HepG2 (cell line): ENCODE measurements around the gene MACROD2.

Experiments
- CHD2 ChIP-seq: IDR thresholded peaks from 2 replicates; pipeline ENCODE4 v1.6.1; 2011; ENCODE audit warnings: low read depth, low read length, improper control_type of control experiment
- JUN ChIP-seq: sonication (generic); formaldehyde crosslinking; IDR thresholded peaks from 2 replicates; pipeline ENCODE4 v1.4.0; 2020; ENCODE audit warnings: mild to moderate bottlenecking, missing genetic modification reagents
- SP1 ChIP-seq, 2 experiments: fragments of 450-650 bp in 1 of 2; sonication (generic) in 1 of 2; formaldehyde crosslinking in 1 of 2; IDR thresholded peaks; 2 replicates each; pipeline versions ENCODE4 v1.4.0 to v1.6.1; 2016 to 2020; ENCODE audit warnings: missing genetic modification reagents in 1 of 2
- ZFP36 ChIP-seq: fragments of 150-350 bp; IDR thresholded peaks from 2 replicates; pipeline ENCODE4 v1.6.1; 2018; ENCODE audit warnings: borderline replicate concordance, low read length, low read depth; ENCODE audit not compliant: partially characterized antibody
- ZNF572 ChIP-seq: sonication (generic); formaldehyde crosslinking; IDR thresholded peaks from 2 replicates; pipeline ENCODE4 v1.5.1; 2020; ENCODE audit warnings: mild to moderate bottlenecking, missing genetic modification reagents
- ZNF644 ChIP-seq: IDR thresholded peaks from 2 replicates; pipeline ENCODE4 v1.6.1; 2016; ENCODE audit warnings: low read depth
- TF ChIP-seq, protein P1 (sequence below): sonication (generic); formaldehyde crosslinking; IDR thresholded peaks from 2 replicates; pipeline ENCODE4 v1.4.0; 2020; ENCODE audit warnings: missing genetic modification reagents
- TF ChIP-seq, protein P2 (sequence below): sonication (generic); formaldehyde crosslinking; IDR thresholded peaks from 2 replicates; pipeline ENCODE4 v1.5.0; 2020; ENCODE audit warnings: mild to moderate bottlenecking, missing genetic modification reagents, moderate library complexity
- TF ChIP-seq, protein P3 (sequence below): sonication (generic); formaldehyde crosslinking; IDR thresholded peaks from 2 replicates; pipeline ENCODE4 v1.5.0; 2020; ENCODE audit warnings: mild to moderate bottlenecking, missing genetic modification reagents

DNA sequence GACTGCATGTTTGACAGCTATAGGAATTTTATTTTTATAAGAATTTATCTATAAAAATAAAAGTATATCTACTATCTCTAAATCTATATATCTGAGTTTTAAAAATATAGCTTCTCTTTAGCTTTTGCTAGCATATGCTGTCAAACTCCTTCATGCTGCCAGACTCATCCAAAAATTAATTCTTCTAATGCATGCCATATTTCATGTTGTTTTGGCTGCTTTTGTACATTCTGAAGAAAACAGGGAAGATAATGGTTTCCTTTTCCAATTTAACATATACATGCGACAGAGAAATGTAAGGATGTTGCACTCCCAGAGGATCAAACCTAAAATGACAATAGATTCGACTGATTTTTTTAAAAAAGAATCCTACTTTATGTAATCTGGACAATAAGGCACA is 919.3 kb downstream of the MACROD2 start:
- TF ChIP-seq ZFP36 = no peak
- TF ChIP-seq, protein P1, sequence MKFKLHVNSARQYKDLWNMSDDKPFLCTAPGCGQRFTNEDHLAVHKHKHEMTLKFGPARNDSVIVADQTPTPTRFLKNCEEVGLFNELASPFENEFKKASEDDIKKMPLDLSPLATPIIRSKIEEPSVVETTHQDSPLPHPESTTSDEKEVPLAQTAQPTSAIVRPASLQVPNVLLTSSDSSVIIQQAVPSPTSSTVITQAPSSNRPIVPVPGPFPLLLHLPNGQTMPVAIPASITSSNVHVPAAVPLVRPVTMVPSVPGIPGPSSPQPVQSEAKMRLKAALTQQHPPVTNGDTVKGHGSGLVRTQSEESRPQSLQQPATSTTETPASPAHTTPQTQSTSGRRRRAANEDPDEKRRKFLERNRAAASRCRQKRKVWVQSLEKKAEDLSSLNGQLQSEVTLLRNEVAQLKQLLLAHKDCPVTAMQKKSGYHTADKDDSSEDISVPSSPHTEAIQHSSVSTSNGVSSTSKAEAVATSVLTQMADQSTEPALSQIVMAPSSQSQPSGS (CRISPR knock-in tag) = no peak
- TF ChIP-seq JUN (CRISPR knock-in tag) = no peak
- TF ChIP-seq, protein P2, sequence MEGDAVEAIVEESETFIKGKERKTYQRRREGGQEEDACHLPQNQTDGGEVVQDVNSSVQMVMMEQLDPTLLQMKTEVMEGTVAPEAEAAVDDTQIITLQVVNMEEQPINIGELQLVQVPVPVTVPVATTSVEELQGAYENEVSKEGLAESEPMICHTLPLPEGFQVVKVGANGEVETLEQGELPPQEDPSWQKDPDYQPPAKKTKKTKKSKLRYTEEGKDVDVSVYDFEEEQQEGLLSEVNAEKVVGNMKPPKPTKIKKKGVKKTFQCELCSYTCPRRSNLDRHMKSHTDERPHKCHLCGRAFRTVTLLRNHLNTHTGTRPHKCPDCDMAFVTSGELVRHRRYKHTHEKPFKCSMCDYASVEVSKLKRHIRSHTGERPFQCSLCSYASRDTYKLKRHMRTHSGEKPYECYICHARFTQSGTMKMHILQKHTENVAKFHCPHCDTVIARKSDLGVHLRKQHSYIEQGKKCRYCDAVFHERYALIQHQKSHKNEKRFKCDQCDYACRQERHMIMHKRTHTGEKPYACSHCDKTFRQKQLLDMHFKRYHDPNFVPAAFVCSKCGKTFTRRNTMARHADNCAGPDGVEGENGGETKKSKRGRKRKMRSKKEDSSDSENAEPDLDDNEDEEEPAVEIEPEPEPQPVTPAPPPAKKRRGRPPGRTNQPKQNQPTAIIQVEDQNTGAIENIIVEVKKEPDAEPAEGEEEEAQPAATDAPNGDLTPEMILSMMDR (CRISPR knock-in tag) = no peak
- no peak for TF ChIP-seq ZNF572 (CRISPR knock-in tag)
- TF ChIP-seq, protein P3, sequence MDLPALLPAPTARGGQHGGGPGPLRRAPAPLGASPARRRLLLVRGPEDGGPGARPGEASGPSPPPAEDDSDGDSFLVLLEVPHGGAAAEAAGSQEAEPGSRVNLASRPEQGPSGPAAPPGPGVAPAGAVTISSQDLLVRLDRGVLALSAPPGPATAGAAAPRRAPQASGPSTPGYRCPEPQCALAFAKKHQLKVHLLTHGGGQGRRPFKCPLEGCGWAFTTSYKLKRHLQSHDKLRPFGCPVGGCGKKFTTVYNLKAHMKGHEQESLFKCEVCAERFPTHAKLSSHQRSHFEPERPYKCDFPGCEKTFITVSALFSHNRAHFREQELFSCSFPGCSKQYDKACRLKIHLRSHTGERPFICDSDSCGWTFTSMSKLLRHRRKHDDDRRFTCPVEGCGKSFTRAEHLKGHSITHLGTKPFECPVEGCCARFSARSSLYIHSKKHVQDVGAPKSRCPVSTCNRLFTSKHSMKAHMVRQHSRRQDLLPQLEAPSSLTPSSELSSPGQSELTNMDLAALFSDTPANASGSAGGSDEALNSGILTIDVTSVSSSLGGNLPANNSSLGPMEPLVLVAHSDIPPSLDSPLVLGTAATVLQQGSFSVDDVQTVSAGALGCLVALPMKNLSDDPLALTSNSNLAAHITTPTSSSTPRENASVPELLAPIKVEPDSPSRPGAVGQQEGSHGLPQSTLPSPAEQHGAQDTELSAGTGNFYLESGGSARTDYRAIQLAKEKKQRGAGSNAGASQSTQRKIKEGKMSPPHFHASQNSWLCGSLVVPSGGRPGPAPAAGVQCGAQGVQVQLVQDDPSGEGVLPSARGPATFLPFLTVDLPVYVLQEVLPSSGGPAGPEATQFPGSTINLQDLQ (CRISPR knock-in tag) = no peak
- TF ChIP-seq ZNF644 (CRISPR knock-in tag) = no peak
- TF ChIP-seq CHD2 = no peak
- TF ChIP-seq SP1 (IDR thresholded peaks at IDR 0.05) = no peak
- TF ChIP-seq SP1 (CRISPR knock-in tag; IDR thresholded peaks at IDR 0.05) = no peak
